Hepatic stellate cell (primary cell): ENCODE measurements around the gene KCNQ1.

Source experiments
- DNase-seq: peaks from one replicate; pipeline ENCODE4 v3.0.0; 2011; ENCODE audit warnings: low spot score

The KCNQ1 gene

DNA sequence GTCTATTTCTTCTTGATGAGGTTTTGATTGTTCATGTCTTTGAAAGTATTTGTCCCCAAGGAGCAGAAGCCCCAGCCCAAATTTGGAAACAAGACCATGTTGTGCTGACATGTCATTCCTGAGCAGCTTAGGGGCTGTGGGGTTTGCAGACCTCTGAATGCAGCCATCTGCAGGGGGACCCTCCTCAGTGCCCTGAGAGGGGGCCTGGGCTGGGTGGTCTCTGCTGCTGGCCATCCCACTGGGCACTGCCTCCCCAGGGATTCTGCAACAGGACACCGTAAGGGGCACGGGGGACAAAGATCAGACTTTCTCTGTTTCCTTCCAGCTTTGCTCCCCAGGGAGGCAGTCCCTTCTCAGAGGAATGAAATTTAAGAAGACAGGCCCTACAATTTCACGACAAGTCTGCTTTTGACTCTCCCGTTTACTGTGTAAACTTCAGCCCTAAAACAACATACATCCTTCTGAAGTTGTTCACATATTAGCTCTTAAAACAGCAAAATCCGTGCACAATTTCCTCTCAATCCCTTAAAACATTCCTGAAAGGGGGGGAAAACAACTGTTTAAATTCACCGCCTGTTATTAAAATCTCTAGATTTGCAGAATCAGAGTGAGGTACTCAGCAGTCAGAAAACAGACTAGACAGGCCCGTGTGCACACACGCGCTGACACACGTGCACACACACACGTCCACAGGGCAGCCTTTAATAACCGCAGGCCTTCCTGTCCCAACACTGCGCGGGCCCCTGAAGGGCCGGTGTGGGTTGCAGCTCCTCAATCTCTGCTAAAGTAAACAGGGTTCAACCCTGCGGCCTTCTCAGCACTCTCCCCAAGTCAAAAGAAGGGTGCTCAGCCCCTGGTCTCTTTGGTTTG, 109.8 kb downstream of the KCNQ1 start:
- DNase-seq, result no peak

DNA sequence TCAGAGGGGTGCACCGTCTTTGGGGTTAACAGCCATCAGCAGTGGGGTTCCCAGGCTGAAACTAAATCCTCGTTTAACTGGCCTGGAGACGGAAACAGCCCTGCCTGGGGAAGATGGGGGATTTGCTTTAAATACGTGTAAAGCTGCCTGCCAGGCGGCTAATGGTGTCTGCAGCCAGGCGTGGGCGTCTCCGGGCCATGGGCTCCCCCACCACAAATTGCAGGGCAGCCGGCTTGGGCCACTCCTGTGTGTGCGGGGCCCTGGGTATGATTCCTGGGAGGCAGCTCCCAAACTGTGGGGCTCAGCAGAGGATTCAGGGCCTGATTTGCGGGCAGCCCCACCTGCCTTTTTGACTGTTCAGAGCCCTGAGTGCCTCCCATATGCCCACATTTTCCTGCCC, 110.5 kb downstream of the KCNQ1 start:
- no peak for DNase-seq

DNA sequence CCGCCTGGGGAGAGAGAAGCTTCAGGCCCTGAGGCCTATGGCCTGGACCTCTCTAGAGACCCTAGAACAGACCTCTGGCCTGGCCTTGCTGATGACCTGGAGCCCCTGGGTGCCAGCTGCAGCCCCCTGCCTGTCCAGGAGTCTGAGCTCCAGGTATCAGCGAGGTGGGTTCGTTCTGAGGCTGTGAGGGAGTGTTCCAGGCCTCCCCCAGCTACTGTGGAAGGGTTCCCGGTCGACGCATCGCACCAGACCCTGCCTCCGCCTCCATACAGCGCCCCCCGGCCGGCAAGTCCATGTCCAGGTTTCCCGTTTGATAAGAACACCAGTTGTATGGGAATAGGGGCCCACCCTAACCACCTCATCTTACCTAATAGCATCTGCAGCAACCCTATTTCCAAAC, 111.1 kb downstream of the KCNQ1 start:
- no peak for DNase-seq

GRCh38 chr11:2557381-2557780, 112.6 kb downstream of the KCNQ1 start:
- DNase-seq, result no peak

DNA sequence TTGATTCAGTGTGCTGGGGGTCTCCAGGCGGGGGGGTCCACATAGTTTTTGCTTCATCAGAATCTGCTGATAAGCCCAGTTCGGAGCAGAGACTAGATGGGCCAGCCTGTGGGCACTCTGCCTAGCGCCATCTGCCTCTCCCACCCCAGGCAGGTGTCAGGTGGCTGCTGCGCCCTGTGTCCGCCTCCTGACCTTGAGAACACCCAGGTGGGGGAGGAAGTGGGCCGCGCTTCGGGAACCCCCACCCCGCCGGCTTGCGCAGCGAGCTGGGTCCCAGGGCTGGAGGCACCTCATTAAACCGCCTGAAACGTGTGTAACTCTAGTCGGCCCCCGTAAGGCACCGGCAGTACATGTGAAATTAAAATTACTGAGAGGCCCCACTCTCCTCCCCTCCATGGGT, 113.6 kb downstream of the KCNQ1 start:
- no peak for DNase-seq

DNA sequence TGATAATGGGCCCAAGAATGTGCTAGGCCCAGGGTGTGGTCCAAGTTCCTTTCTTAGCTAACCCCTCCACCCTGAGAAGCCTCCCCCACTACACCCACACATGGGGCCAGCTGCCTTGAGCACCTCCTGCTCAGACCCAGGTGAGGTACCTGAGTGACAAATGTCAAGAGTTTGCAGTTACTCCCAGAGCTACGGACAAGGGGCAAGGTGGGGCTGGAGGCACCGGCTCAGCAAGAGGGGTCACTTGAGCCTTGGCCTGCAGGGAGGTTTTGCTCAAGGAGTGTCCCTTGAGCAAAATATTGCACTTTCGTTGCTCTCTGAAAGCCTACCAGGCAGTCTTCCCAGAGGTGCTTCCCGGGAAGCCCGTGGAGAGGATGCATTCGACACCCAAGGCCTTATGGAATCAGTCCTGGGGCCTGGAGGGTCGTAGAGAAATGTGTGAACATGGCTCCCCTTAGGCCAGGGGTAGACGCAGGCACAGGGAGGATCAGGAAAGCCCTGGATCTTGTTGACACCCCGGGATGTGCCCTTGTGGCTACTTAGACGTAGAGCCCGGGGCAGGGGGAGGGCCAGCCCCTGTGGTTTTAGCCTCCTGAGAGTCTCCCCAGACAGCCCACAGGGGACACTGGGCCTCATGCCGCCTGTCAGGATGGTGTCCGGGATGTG, 114.2 kb downstream of the KCNQ1 start:
- no peak for DNase-seq

DNA sequence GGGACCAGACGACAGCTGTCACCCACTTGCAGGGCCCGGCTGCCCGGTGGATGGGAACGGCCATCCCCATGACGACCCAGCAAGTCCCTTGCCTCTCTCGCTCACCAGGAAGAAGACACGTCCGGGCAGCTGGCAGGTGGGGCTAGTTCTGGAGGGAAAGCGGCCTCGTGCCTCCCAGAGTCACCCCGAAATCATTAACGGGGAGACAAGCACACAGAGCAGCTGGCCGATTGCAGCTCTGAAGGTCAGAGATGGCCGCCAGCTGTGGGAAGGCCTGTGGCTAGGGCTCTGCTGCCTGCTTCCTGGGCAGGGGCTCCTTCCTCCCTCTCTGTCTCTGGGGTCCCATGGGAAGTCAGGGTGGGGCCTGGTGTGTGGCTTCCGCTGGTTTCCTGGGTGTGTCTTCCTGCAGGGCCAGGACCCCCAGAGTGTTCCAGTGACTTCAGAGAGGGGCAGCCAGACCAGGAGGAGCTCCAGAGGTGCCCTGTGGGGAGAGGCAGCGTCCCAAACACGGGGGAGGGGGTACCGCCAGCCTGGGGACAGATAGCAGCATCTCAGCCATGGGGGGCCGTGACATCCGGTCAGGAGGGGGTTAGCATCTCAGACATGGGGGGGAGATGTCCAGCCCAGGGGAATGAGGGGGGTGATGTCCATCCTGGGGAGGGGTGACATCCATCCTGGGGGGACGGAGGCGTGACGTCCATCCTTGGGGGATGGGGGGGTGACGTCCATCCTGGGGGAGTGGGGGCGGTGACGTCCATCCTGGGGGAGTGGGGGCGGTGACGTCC, 114.9 kb downstream of the KCNQ1 start:
- no peak for DNase-seq

DNA sequence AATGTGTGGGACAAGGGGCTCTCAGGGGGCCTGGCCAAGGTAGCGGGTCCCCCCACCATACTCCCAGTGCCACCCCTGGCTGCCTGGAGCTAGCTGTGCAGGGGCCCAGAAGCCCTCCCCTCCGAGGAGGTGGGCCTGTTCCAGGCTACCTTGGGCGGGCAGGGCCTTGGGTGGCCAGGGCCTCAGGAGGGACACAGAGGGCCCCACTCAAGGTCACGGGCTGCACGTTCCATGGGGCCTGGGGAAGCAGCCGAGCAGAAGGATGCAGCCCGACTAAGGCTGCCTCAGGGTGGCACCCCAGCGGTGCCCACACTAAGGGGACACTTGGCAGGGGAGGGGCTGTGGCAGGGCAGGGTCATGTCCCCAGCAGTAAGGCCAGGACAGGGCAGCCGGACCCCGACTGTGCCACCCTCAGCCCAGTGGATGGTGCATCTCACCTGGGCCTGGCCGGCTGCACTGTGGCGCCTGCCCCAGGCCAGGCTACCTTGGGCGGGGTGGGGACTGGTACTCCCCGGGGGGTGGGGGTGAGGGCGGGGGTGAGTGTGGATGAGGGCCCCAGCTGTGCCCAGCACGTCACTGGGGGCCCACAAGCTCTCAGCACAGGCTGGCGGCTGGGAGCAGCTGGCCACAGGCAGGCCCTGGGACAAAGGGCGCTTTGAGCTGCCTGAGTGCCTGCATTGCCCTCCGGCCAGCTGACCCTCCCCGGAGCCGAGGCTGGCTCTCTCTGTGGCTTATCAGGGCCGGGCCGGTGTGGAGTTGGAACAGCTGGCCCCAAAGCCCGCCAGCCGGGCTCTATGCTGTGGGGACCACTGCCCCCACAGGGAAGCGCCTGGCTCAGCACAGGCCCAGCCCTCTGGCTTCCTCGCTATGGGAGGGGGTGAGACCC, 117.1 kb downstream of the KCNQ1 start:
- DNase-seq, result no peak

DNA sequence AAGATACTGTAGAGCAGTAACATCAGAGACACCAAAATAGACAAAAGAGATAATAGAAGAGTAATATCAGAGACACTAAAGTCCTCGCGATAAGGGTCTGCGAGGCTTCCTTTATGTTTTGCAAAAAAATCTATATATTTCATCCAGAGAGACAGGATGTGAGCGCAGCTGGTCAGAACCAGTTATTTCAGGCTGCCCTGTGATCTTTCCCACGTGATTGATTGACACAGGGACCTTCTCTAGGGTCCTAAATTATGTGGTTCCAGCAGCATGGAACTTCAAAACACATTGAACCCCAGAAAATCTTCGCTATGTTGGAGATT, 118.0 kb downstream of the KCNQ1 start:
- no peak for DNase-seq

GRCh38 chr11:2563213-2564007, 118.6 kb downstream of the KCNQ1 start:
- no peak for DNase-seq

GRCh38 chr11:2564008-2564530, 119.3 kb downstream of the KCNQ1 start:
- no peak for DNase-seq

GRCh38 chr11:2564588-2565425, 120.0 kb downstream of the KCNQ1 start:
- DNase-seq, result no peak

- no peak for DNase-seq
Observed at GRCh38 chr11:2565447-2566222, 120.8 kb downstream of the KCNQ1 start.

DNA sequence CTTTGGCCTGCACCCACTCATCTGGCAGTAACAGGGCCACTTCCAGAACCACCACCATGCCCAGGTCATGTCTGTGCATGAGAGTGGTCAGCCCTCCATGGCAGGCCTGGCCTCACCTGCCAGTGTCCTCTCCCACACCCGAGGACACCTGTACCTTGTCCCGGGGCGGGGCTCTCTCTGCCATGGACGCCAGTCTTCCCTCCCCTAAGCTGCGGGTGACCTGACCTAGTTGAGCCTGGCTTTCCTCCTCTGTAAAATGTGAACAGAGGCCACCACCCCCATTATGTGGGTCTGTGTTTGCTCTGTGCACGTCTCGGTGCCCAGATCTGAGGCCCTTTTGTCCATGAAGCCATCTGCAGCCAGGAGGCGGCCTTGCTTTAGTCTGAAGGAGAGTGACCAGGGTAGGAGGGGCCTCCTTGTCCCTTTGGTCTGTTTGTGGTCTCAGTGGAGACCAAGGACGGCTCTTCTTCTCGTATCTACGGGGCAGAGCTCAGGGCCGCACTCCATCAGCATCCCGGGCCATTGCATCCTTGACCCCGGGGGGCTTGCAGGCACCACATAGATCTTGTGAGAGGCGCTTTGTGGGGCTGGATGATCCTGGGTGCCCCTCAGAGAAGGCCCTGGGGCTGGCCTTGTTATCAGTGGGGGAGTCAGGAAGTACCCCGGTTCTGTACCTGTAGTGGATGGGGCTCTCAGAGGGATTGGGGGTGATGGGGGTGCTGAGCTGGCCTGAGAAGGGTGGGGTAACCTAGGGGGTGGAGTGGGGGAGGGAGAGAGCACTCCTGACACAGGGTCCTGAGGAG, 121.6 kb downstream of the KCNQ1 start:
- DNase-seq, result no peak

DNA sequence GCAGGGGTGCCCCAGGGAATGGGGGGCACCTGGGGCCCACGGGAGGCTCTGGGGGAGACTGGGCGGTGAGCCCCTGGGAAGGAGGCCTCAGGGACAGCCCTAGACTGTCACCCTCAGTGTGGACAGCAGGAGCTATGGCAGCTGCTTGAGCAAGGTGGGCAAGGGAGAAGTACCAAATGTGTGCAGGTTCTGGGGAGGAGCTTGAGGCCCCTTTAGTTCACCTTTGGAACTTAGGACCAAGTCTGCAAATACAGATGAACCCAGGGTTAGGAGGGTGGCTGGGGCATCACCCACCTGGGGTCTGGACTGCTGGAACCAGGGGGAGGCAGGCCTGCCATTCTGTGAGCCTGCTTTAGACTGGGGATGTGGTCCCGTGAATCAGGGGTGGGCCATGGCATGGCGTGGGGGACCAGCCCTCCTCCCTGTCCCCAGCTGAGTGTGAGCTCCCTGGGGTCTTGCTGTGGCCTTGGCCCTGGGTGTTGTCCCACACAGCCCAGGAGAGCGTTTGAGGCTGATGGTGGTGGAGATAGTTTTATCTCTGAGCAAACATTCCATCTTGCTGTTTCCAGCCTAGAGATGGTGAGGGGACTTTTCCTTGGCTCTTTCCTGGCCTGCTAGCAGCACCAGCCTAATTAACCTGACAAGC, 122.3 kb downstream of the KCNQ1 start:
- no peak for DNase-seq

DNA sequence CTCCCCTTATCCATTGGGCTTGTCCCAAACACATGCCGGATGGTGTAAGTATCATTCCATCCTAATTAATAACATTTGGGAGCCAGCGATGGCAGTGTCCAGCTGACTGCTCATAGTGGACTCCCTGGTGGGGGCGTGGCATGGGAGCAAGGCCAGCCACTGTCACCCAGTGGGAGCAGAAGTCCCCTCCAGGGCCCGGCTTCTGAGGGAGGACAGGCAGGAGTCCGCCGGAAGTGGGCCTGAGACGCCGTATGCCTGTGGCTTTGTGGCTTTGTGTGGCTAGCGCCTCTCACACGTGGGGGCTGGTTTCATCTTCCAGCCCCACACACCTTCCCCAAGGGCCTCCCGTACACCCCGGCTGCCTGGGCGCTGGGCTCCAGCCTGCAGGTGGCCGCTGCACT, 124.5 kb downstream of the KCNQ1 start:
- no peak for DNase-seq

GRCh38 chr11:2569731-2570210, 125.0 kb downstream of the KCNQ1 start:
- DNase-seq, result no peak
